GM12892 (cell line): ENCODE data around the gene IMP4.

ENCODE experiments used
- POLR2A ChIP-seq: IDR thresholded peaks from 2 replicates; pipeline ENCODE4 v1.6.1; 2011; ENCODE audit warnings: low read depth, low read length, control low read depth
- POLR2AphosphoS5 ChIP-seq: IDR thresholded peaks from 2 replicates; pipeline ENCODE4 v1.6.1; 2011; ENCODE audit warnings: low read depth, low read length, control low read depth

DNA sequence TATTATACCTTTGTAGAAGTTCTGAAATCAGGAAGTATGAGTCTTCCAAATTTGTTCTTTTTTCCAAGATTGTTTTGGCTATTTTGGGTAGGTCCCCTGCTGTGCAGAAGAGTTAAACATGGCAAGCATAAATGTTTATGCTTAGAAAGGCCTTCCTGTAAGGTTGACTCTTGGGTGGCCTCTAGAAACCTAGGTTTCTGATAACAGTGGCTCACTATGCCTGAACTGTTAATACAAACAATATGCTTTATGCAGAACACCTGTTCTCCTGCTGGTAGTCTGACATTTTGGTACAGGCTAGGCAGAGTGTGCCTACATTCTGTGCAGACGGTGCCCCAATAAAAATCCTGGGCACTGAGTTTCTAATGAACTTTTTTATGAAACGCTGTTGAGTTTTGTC, 23.3 kb downstream of the IMP4 start:
- no peak for TF ChIP-seq POLR2A
- no peak for TF ChIP-seq POLR2AphosphoS5
